ENCODE measurements around the gene PSG7.
"Not testable (repeated sequence)": the region's sequence is repeated elsewhere in the genome, so short reads cannot be mapped to it uniquely, and the experiment has no call there.

Gene PSG7

GRCh38 chr19:42937107-42937506 lies at the start of gene PSG7:
Gene PSG7, minus strand, starts transcription at chr19:42937207. Its CDS starts 131 bp downstream, at chr19:42937076.
- DNase-seq (ENCODE audit: low spot score) = not testable (repeated sequence)

GRCh38 chr19:42985588-42985987 lies 48.6 kb upstream of the PSG7 start:
- DNase-seq (ENCODE audit: low spot score) = no peak

GRCh38 chr19:42982111-42982510 lies 45.1 kb upstream of the PSG7 start:
- not testable (repeated sequence) for DNase-seq (ENCODE audit: low spot score)

GRCh38 chr19:42971451-42971850 lies 34.4 kb upstream of the PSG7 start:
- not testable (repeated sequence) for DNase-seq (ENCODE audit: low spot score)

- DNase-seq (ENCODE audit: low spot score) = no peak
Measured at GRCh38 chr19:42965176-42965575, 28.2 kb upstream of the PSG7 start.

GRCh38 chr19:42961119-42961518 lies 24.1 kb upstream of the PSG7 start:
- no peak for DNase-seq (ENCODE audit: low spot score)

- not testable (repeated sequence) for DNase-seq (ENCODE audit: low spot score)
Measured at GRCh38 chr19:42952126-42952525, 15.1 kb upstream of the PSG7 start.

- not testable (repeated sequence) for DNase-seq (ENCODE audit: low spot score)
Measured at GRCh38 chr19:42951476-42951875, 14.5 kb upstream of the PSG7 start.

GRCh38 chr19:42942187-42942789 lies 5.3 kb upstream of the PSG7 start:
- peak; percentile 25 for DNase-seq (ENCODE audit: low spot score)

GRCh38 chr19:42934726-42935125 lies 2.3 kb downstream of the PSG7 start:
- DNase-seq (ENCODE audit: low spot score) = not testable (repeated sequence)

GRCh38 chr19:42934183-42934582 lies 2.8 kb downstream of the PSG7 start:
- DNase-seq (ENCODE audit: low spot score) = not testable (repeated sequence)

GRCh38 chr19:42933412-42933811 lies 3.6 kb downstream of the PSG7 start:
- not testable (repeated sequence) for DNase-seq (ENCODE audit: low spot score)

GRCh38 chr19:42932485-42933101 lies 4.4 kb downstream of the PSG7 start:
- DNase-seq (ENCODE audit: low spot score) = not testable (repeated sequence)

- DNase-seq (ENCODE audit: low spot score) = peak; percentile 26
Measured at GRCh38 chr19:42930214-42930613, 6.8 kb downstream of the PSG7 start.

GRCh38 chr19:42928896-42929295 lies 8.1 kb downstream of the PSG7 start:
- no peak for DNase-seq (ENCODE audit: low spot score)

- no peak for DNase-seq (ENCODE audit: low spot score)
Measured at GRCh38 chr19:42926781-42927180, 10.2 kb downstream of the PSG7 start.

GRCh38 chr19:42923106-42923505 lies 13.9 kb downstream of the PSG7 start:
- DNase-seq (ENCODE audit: low spot score) = peak; percentile 58

- not testable (repeated sequence) for DNase-seq (ENCODE audit: low spot score)
Measured at GRCh38 chr19:42920971-42921370, 16.0 kb downstream of the PSG7 start.

GRCh38 chr19:42919757-42920079 lies 17.3 kb downstream of the PSG7 start:
- peak; percentile 7 for DNase-seq (ENCODE audit: low spot score)

GRCh38 chr19:42919070-42919756 lies 17.8 kb downstream of the PSG7 start:
- not testable (repeated sequence) for DNase-seq (ENCODE audit: low spot score)

GRCh38 chr19:42918377-42919069 lies 18.5 kb downstream of the PSG7 start:
- DNase-seq (ENCODE audit: low spot score) = not testable (repeated sequence)

- DNase-seq (ENCODE audit: low spot score) = not testable (repeated sequence)
Measured at GRCh38 chr19:42917634-42918033, 19.4 kb downstream of the PSG7 start, which contains the start of gene PSG6. Gene PSG6, minus strand, starts transcription at chr19:42917894. Its CDS starts 102 bp downstream, at chr19:42917792.

- DNase-seq (ENCODE audit: low spot score) = not testable (repeated sequence)
Measured at GRCh38 chr19:42916931-42917330, 20.1 kb downstream of the PSG7 start.
